Peyer's patch (tissue), 4 donors: ENCODE measurements around the gene CEP63.

Experiments
- CTCF ChIP-seq, 6 experiments: fragments of 450-650 bp in 4 of 6; fragments of 200-600 bp in 2 of 6; sonication (generic) in 1 of 6; IDR thresholded peaks; one replicate each; pipeline ENCODE4 v1.5.1; 2017 to 2019; ENCODE audit warnings: antibody characterized with exemption in 6 of 6, mild to moderate bottlenecking in 3 of 6, moderate library complexity in 1 of 6
- POLR2A ChIP-seq, 2 donors: fragments of 450-650 bp; IDR thresholded peaks; one replicate each; pipeline ENCODE4 v1.5.1; 2017; ENCODE audit warnings: antibody characterized with exemption in 2 of 2, mild to moderate bottlenecking in 2 of 2, moderate library complexity in 2 of 2

- TF ChIP-seq CTCF (IDR thresholded peaks at IDR 0.05): no peak
- no peak for TF ChIP-seq POLR2A (IDR thresholded peaks at IDR 0.05)
Observed at GRCh38 chr3:134486577-134487041, 752 bp downstream of the CEP63 start.
